Left lobe of liver (tissue), 2 donors: ENCODE results near the gene RNF32. TPM values are rescaled to one million over a fixed set of nuclear protein-coding genes. Genes with fewer than 3 reads are reported as not detected.
"Not testable (repeated sequence)": the region's sequence is repeated elsewhere in the genome, so short reads cannot be mapped to it uniquely, and the experiment has no call there.

ENCODE experiments used
- ATAC-seq: fragments of 200-7000 bp; cut with Tn5 transposase; one replicate; pipeline ENCODE4 v1.9.1; 2020; ENCODE audit warnings: mild to moderate bottlenecking, moderate library complexity
- DNase-seq: peaks from one replicate; pipeline ENCODE4 v3.0.0-alpha.2; 2020; ENCODE audit warnings: low spot score
- total RNA-seq: library from RNA; stranded (reverse); gene quantifications from one replicate; pipeline ENCODE4 v1.2.1, GENCODE V29; 2021
- donor health status: DM: no; HTN: no; CAD: no; lungs with moderate emphysema.
- donor health status: DM: no; HTN: yes; CAD: no.

RNF32 gene
- total RNA-seq, 1 donor from 2014 or later, result 1.0 TPM

DNA sequence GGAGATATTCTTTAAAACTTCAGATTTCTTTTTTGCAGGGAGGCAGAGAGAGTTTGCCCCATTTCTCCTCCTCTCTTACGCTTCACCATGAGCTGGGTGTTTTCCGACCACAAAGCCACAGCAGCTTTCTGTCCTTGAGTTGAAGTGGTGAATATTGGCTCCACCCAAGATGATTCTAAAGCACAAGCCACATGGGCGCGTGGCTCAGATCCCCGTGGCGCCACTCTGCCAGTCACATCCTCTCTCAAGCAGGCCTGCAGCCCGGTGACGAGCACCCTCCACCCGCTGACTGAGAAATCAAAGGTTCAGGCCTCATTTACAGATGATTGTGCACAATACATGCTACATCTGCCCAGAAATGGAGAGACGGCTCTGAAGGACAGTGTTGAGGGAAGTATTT, 27.6 kb upstream of the RNF32 start:
- ATAC-seq, result no peak
- DNase-seq, result no peak

DNA sequence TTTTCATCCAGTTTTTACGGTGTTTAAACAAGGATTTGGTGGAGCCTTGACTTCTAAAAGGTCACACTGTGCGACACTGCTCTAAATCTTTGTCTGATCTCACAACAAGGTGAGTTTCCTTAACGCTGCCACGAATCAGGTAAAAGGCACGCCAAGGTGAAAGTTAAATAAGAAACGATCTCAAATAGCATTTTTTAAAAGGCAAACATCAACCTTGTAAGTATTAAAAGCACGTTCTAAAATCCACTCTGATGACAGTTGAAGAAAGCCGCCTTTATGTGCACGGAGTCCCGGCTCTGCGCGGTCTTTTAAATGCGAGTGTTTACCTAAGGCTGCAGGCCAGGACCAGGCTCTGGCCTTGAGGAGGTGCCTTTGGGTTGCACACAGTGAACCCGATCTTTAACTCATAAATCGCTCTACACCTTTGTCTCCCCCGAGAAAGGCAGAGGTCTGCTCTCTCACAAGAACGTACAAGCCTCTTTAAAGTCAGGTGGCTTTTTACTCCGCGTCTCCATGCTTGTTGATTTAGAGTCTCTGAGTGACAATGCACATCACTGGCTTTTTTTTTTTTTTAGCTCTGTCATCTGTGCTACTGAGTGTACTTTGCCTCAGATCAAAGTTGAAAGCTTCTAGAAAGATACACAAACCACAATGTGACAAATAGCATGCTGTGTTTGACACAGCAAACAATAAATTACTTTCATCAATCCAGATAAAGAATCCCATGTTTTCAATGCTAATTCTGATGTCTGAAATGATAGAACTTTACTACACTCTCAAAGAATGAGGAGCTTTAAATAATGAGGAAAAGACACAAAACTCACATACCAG, 25.9 kb upstream of the RNF32 start:
- peak; percentile 68 for ATAC-seq

DNA sequence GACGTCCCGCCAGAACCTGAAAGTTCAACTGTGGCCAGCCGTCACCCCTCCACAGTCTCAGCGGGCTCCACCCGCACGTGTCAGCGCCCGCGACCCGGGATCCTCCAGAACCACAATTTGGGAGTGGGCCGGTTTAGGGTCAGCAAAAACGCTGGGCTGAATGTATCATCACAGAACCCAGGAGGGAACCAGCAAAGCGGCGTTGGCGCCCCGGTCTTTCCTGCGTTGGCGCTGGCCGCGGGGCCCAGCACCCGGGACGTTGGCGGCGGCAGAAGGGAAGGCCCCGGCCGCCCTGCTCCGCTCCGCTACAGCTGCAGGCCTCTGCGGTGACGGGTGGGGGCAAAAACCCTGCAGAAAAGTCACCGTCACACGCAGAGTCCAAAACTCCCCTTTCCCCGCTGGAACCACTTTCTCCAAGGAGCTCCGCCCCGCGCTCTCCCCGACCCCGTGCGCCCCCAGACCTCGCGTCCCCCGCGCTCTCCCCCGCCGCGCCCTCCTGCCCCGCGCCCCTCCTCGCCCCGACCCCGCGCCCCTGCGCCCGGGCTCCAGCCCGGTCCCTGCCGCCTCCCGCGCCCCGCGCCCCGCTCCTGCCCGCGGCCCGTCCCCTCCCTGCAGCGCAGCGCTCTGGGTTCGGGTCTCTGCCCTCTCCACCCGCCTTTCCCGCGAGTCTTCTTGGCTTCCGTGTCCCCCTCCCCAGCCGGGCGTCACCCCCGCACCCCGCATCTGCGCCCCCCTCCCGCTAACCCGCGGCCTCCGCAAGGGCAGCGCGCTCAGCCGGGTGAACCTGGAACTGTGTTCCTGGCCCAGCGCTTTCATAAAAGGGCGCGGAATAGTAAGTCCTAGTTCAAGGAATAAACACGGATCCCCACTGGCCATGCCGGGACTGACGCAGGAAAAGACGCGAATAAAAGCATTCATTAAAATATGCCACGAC, 24.0 kb upstream of the RNF32 start:
- DNase-seq, result peak; percentile 78
- peak; percentile 73 for ATAC-seq

More for the DNA sequence above, 25.9 kb upstream of the RNF32 start:
- DNase-seq, result peak; percentile 81

GRCh38 chr7:156617215-156617614, 23.4 kb upstream of the RNF32 start:
- ATAC-seq (no peak), DNase-seq (no peak)

GRCh38 chr7:156618078-156618779, 22.3 kb upstream of the RNF32 start:
- DNase-seq, result no peak
- ATAC-seq, result no peak

- no peak for ATAC-seq
- no peak for DNase-seq
Measured at GRCh38 chr7:156618780-156619367, 21.7 kb upstream of the RNF32 start.

GRCh38 chr7:156619488-156620290, 20.9 kb upstream of the RNF32 start:
- not testable (repeated sequence) for DNase-seq, ATAC-seq

GRCh38 chr7:156620291-156620675, 20.3 kb upstream of the RNF32 start:
- DNase-seq (no peak), ATAC-seq (no peak)

DNA sequence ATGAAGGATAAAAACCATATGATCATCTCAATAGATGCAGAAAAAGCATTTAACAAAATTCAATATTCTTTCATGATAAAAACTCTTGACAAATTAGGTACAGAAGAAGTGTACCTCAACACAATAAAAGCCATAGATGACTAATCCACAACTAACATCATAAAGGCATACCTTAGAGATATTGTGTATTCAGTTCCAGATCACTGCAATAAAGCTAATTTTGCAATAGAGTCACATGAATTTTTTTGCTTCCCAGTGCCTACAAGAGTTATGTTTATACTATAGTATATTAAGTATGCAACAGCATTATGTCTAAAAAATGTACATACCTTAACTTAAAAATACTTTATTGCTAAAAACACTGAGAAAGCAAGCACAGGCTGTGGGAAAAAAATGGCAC, 18.9 kb upstream of the RNF32 start:
- no peak for ATAC-seq
- DNase-seq, result no peak

- DNase-seq (no peak), ATAC-seq (peak; percentile 96)
Measured at GRCh38 chr7:156625580-156625979, 15.0 kb upstream of the RNF32 start.

GRCh38 chr7:156626220-156626895, 14.2 kb upstream of the RNF32 start:
- ATAC-seq, result no peak
- no peak for DNase-seq

GRCh38 chr7:156628562-156628961, 12.0 kb upstream of the RNF32 start:
- DNase-seq, result no peak
- no peak for ATAC-seq

DNA sequence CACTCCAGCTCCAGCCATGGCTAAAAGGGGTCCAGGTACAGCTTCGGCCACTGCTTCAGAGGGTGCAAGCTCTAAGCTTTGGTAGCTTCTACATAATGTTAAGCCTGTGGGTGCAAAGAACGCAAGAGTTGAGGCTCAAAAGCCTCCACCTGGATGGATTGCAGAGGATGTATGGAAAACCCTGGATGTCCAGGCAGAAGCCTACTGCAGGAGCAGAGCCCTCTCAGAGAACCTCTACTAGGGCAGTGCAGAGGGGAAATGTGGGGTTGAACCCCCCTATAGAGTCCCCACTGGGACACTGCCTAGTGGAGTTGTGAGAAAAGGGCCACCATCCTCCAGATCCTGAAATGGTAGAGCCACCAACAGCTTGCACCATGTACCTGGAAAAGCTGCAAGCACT, 10.7 kb upstream of the RNF32 start:
- ATAC-seq, result no peak
- DNase-seq, result no peak

GRCh38 chr7:156634117-156634516, 6.5 kb upstream of the RNF32 start:
- DNase-seq, result no peak
- ATAC-seq, result no peak

DNA sequence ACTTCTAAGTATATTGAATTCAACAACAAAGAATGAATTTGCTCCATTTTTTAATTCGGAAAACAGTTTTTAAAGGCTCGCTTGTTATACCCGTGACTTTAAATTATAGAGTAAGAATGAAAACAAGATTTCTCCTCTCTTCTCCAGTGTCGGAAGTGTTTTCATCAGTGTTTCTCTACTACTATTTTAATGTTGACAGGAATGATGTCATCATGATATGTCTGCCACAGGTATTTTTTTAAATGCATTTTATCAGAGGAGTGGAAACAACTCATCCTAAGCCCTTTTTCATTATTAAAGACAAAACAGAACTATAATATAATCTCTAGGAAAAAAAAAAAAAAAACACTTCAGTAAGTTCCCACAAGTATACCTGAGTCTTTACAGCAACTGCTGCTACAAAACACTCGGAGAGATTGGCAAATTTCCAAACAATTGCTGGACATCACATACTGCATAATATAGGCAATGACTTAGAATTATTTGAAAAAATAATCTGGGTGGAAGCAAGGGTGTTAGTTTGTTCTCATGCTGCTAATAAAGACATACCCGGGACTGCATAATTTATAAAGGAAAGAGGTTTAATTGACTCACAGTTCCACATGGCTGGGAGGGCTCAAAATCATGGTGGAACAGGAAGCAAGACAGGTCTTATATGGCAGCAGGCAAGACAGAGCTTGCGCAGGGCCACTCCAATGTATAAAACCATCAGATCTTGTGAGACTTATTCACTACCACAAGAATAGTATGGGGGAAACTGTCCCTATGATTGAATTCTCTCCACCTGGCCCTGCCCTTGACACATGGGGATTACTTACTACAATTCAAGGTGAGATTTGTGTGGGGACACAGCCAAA, 4.8 kb upstream of the RNF32 start:
- no peak for ATAC-seq

GRCh38 chr7:156637093-156637492, 3.5 kb upstream of the RNF32 start:
- ATAC-seq, DNase-seq: not testable (repeated sequence)

More for the DNA sequence above, 4.8 kb upstream of the RNF32 start:
- no peak for DNase-seq

DNA sequence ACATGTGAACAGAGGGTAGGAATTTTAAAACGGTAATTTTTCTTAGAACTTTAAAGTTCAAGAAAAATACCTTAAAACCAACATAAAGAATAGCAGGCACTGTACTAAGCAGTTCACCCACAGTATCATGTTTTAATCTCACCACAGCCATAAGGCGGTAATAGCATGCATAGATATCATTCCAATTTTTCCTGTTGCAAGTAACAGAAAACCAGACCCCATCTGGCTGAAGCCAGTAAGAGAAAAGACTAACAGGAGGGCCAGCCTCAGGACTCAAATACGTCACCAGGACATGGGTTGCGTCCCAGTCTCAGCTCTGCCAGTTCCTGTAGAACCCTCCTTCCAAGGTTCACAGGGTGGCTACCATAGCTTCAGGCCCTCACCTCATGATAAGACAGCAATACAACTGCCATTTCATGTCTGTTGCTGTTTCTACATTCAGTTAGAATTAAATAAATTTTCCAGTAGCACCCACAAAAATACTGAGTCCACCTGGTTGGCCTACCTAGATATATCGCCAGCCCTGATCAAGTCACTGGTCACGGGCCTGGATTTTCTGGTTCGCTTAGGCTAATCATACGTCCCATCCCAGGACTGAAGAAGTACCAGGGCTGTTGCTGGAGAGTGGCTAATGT, 2.0 kb upstream of the RNF32 start:
- no peak for ATAC-seq
- no peak for DNase-seq
